Common myeloid progenitor, CD34-positive (primary cell): ENCODE data around the gene KDM2A.

Experiments
- CTCF ChIA-PET: fragments of 350-600 bp; sonication (Branson Sonifier 250); formaldehyde crosslinking; loops from one replicate; lab custom pipeline; 2021; ENCODE audit warnings: antibody characterized with exemption; lab: Charles Lee
- POLR2A ChIA-PET: fragments of 350-600 bp; sonication (Branson Sonifier 250); formaldehyde crosslinking; loops from one replicate; lab custom pipeline; 2021; ENCODE audit warnings: antibody characterized with exemption; lab: Charles Lee
- DNase-seq, 3 donors: peaks; one replicate each; pipeline versions ENCODE4 v3.0.0 to v3.0.0-alpha.2; 2013
- H3K27ac ChIP-seq, 2 experiments: 1 replicate in 1 of 2; 2 replicates in 1 of 2; pipeline ENCODE4 v1.7.0; 2013; ENCODE audit warnings: inconsistent platforms in 2 of 2, low read length in 2 of 2, mild to moderate bottlenecking in 2 of 2, low read depth in 1 of 2, moderate library complexity in 1 of 2; ENCODE audit not compliant: severe bottlenecking in 2 of 2, insufficient read depth in 1 of 2, poor library complexity in 1 of 2
- H3K27me3 ChIP-seq, 5 experiments: replicated peaks in 2 of 5; 1 replicate in 3 of 5; 2 replicates in 2 of 5; pipeline versions ENCODE4 v1.6.1 to v1.7.0; 2013; ENCODE audit warnings: low read length in 4 of 5, mild to moderate bottlenecking in 2 of 5, moderate library complexity in 2 of 5, inconsistent platforms in 1 of 5; ENCODE audit not compliant: insufficient read depth in 5 of 5, control insufficient read depth in 4 of 5
- H3K36me3 ChIP-seq, 4 experiments: 1 replicate in 2 of 4; 2 replicates in 2 of 4; pipeline versions ENCODE4 v1.6.1 to v1.7.0; 2013; ENCODE audit warnings: low read length in 3 of 4, control low read depth in 1 of 4, mild to moderate bottlenecking in 1 of 4; ENCODE audit not compliant: control insufficient read depth in 4 of 4, insufficient read depth in 4 of 4
- H3K4me1 ChIP-seq, 4 experiments: 1 replicate in 3 of 4; 2 replicates in 1 of 4; pipeline versions ENCODE4 v1.6.1 to v1.7.1; 2013; ENCODE audit warnings: low read length in 3 of 4, mild to moderate bottlenecking in 3 of 4, control low read depth in 1 of 4, inconsistent platforms in 1 of 4, moderate library complexity in 1 of 4; ENCODE audit not compliant: control insufficient read depth in 4 of 4, insufficient read depth in 4 of 4; ENCODE audit errors: control extremely low read depth in 1 of 4
- H3K4me3 ChIP-seq, 7 experiments: 1 replicate in 4 of 7; 2 replicates in 3 of 7; pipeline versions ENCODE4 v1.5.1 to v1.7.0; 2013; ENCODE audit warnings: mild to moderate bottlenecking in 7 of 7, low read length in 6 of 7, moderate library complexity in 6 of 7, inconsistent platforms in 2 of 7, low read depth in 2 of 7, control low read depth in 1 of 7; ENCODE audit not compliant: insufficient read depth in 4 of 7, control insufficient read depth in 1 of 7; ENCODE audit errors: extremely low read depth in 1 of 7
- H3K9me3 ChIP-seq, 5 experiments: 1 replicate in 4 of 5; 2 replicates in 1 of 5; pipeline versions ENCODE4 v1.6.1 to v1.7.1; 2013; ENCODE audit warnings: low read length in 4 of 5, mild to moderate bottlenecking in 2 of 5, inconsistent platforms in 1 of 5, low read depth in 1 of 5, moderate library complexity in 1 of 5; ENCODE audit not compliant: control insufficient read depth in 4 of 5, insufficient read depth in 2 of 5; ENCODE audit errors: control extremely low read depth in 1 of 5
- WGBS: methylation state at CpG from one replicate; pipeline ENCODE4 v1.1.5; 2013; ENCODE audit not compliant: insufficient coverage; 5-methylcytosine and 5-hydroxymethylcytosine counted together

KDM2A gene

DNA sequence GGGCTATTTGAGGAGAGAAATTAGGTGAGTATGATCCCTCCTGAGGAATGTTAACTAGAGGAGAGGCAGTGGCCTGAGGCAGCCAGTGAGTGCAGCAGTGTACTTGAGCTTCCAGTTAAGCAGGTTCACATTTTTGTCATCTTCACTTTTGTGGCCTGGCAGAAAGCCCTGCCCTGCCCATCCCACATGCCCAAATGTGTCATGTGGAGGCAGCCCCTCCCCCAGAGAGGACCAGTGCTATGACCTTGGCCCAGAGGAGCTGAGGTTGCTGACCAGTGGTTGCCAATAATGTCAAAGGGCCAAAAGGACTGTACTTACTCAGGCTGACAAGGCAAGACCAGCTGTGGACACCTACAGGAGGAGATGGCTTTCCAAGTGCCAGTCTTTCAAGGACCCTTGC lies 129.6 kb downstream of the KDM2A start:
- POLR2A ChIA-PET, result interaction anchor here (0.6 kb wide), 2 partner anchors 25 to 83 kb away, joined by 3 to 5 read pairs; no protein-coding TSS in a partner anchor
- DNase-seq, result no peak

DNA sequence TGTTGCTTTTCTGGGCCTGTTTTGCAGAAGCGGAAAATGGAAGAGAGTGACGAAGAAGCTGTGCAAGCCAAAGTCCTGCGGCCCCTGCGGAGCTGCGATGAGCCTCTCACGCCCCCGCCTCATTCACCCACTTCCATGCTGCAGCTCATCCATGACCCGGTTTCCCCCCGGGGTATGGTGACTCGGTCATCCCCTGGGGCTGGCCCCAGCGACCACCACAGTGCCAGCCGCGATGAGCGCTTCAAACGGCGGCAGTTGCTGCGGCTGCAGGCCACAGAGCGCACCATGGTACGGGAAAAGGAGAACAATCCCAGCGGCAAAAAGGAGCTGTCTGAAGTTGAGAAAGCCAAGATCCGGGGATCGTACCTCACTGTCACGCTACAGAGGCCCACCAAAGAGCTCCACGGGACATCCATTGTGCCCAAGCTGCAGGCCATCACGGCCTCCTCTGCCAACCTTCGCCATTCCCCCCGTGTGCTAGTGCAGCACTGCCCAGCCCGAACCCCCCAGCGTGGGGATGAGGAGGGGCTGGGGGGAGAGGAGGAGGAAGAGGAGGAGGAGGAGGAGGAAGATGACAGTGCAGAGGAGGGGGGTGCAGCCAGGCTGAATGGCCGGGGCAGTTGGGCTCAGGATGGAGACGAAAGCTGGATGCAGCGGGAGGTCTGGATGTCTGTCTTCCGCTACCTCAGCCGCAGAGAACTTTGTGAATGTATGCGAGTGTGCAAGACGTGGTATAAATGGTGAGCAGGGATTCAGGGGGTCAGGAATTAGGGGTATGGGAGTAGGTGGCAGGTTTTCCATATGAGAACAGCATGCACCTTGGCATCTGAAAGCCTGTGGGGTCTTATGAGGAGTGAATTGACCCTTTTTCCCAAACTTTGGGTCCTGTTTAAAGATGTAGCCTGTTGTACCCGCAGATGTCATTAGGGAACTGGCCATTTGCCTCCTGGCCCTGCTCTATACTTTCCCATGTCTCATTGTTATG lies 131.3 kb downstream of the KDM2A start:
- 97% methylated on average over 28 of the region's 37 CpGs for WGBS
- Histone ChIP-seq H3K4me3 (no peak overlapping the region), H3K27me3 (no peaks in the 10 kb centered on the region), H3K9me3 (no peaks in the 10 kb centered on the region), H3K4me1 (peaks cover 0 to 8% (median 3%) of the 10 kb centered on the region in 4 experiments), H3K36me3 (peaks cover 36 to 99% (median 82%) of the 10 kb centered on the region in 4 experiments), H3K27ac (no peak overlapping the region)
- POLR2A ChIA-PET, result interaction anchor here (3.8 kb wide), 1 partner anchor 10 kb away, joined by 17 read pairs; no protein-coding TSS in a partner anchor
- no peak for DNase-seq
- CTCF ChIA-PET, result interaction anchor here (1.0 to 5.4 kb wide), 6 partner anchors 13 to 130 kb away, joined by 3 to 59 read pairs (median 5); no protein-coding TSS in a partner anchor

More for the DNA sequence above, 129.6 kb downstream of the KDM2A start:
- CTCF ChIA-PET, result interaction anchor here (0.9 kb wide), 1 partner anchor 134 kb away, joined by 3 read pairs; no protein-coding TSS in a partner anchor
- peaks cover 34 to 96% (median 81%) of the 10 kb centered on the region in 4 experiments for H3K36me3 ChIP-seq
- H3K27me3 ChIP-seq, result no peaks in the 10 kb centered on the region
- no peaks in the 10 kb centered on the region for H3K9me3 ChIP-seq
- peaks cover 0 to 8% (median 3%) of the 10 kb centered on the region in 4 experiments for H3K4me1 ChIP-seq
- no peak overlapping the region for H3K4me3 ChIP-seq
- H3K27ac ChIP-seq, result no peak overlapping the region

DNA sequence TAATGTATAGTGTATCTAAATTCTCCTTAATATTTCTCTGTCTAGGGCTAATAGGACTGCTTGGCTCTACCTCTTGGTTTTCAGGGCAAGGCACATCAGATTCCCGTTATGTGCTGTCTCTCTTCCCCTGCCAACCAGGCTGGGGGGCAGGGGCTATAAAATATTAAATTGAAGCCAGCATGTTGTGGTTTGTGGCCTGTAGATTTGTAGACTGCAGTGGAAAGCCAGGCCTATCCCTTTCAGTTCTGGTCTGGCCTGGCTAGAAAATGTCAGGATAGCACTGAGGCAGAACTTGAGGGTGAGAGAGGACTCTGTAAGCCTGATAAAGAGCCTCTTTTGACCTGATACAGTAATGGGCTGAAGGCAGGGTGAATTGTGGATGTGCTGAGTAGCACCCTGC lies 132.8 kb downstream of the KDM2A start:
- CTCF ChIA-PET, result interaction anchor here (1.4 to 5.4 kb wide), 10 partner anchors 7 to 101 kb away, joined by 3 to 59 read pairs (median 6); partner anchors contain the start of gene POLD4
- Histone ChIP-seq H3K27me3 (no peaks in the 10 kb centered on the region), H3K9me3 (no peaks in the 10 kb centered on the region), H3K27ac (peak overlapping the region in 1 of 2 experiments; percentile 51), H3K36me3 (peaks cover 30 to 98% (median 79%) of the 10 kb centered on the region in 4 experiments), H3K4me1 (peaks cover 0 to 8% (median 3%) of the 10 kb centered on the region in 4 experiments), H3K4me3 (no peak overlapping the region)
- no peak for DNase-seq
- POLR2A ChIA-PET, result interaction anchor here (1.1 to 3.8 kb wide), 2 partner anchors 11 kb away, joined by 4 to 17 read pairs; no protein-coding TSS in a partner anchor
- WGBS, result no CpG with 5 or more reads among the region's 1 CpG

DNA sequence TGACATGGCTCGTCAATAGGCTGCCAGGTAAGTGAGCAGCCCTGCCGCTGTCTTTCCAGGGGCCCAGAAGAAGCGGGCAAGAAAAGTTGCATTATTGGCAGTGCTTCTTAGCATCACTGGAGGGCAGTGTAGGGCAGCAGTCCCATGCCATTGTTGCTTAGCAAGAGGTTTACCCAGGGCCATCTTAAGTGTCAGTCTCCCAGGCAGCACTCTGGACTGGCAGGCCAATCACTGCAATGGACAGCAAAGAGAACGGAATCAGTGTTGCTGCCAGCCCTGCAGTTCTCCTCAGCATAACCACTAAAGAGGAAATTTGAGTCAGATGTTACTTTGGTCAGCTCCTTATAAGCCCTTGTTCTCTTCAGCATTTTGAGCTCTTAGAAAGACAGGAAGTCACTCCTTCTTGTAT lies 133.8 kb downstream of the KDM2A start:
- 71% methylated on average over 4 of the region's 4 CpGs for WGBS
- ChIA-PET POLR2A (interaction anchor here (0.6 to 3.8 kb wide), 4 partner anchors 9 to 29 kb away, joined by 3 to 17 read pairs (median 3); no protein-coding TSS in a partner anchor), CTCF (interaction anchor here (0.8 to 5.4 kb wide), 16 partner anchors 8 to 134 kb away, joined by 3 to 59 read pairs (median 4); partner anchors contain the start of genes ANKRD13D and POLD4)
- Histone ChIP-seq H3K4me1 (peaks cover 0 to 8% (median 3%) of the 10 kb centered on the region in 4 experiments), H3K27ac (no peak overlapping the region), H3K27me3 (no peaks in the 10 kb centered on the region), H3K9me3 (no peaks in the 10 kb centered on the region), H3K36me3 (peaks cover 26 to 94% (median 76%) of the 10 kb centered on the region in 4 experiments), H3K4me3 (no peak overlapping the region)
- DNase-seq, result peak; percentile 71 to 88 (median 87)

DNA sequence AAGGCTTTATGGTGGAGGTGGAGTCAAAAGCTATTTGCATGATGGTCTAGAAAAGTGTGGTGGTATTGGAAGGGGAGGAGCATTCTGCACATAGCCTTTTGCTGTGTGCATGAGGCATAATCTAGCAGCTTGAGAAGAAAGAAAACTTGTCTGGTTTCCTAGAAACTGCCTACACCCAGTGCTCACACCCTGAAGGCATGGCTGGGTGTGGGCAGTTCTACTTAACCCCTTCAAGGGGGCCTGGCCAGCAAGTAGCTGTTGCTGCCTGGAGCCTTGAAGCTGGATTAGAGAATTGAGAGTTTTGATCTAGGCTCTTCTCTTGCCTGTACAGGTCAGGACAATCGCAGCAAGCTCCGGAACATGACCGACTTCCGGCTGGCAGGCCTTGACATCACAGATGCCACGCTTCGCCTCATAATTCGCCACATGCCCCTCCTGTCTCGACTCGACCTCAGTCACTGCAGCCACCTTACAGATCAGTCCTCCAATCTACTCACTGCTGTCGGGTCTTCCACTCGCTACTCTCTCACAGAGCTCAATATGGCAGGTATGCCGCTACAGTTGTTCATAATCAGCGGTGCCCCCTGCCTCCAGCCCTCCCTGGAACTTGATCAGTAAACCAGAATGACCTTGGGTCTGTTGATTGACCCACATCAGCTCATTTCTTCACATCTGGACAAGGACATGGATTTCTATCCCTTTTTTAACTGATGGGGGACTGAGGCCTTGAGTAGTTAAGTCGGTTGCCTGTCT lies 135.0 kb downstream of the KDM2A start:
- H3K27me3 ChIP-seq, result no peaks in the 10 kb centered on the region
- H3K4me1 ChIP-seq, result peaks cover 0 to 8% (median 3%) of the 10 kb centered on the region in 4 experiments
- H3K9me3 ChIP-seq, result no peaks in the 10 kb centered on the region
- DNase-seq, result no peak
- no peak overlapping the region for H3K27ac ChIP-seq
- ChIA-PET POLR2A (interaction anchor here (0.7 to 3.8 kb wide), 3 partner anchors 14 to 63 kb away, joined by 3 to 17 read pairs (median 6); no protein-coding TSS in a partner anchor), CTCF (interaction anchor here (1.1 to 5.4 kb wide), 11 partner anchors 9 to 172 kb away, joined by 3 to 59 read pairs (median 7); no protein-coding TSS in a partner anchor)
- WGBS, result 96% methylated on average over 14 of the region's 14 CpGs
- H3K4me3 ChIP-seq, result no peak overlapping the region
- peaks cover 18 to 87% (median 65%) of the 10 kb centered on the region in 4 experiments for H3K36me3 ChIP-seq

DNA sequence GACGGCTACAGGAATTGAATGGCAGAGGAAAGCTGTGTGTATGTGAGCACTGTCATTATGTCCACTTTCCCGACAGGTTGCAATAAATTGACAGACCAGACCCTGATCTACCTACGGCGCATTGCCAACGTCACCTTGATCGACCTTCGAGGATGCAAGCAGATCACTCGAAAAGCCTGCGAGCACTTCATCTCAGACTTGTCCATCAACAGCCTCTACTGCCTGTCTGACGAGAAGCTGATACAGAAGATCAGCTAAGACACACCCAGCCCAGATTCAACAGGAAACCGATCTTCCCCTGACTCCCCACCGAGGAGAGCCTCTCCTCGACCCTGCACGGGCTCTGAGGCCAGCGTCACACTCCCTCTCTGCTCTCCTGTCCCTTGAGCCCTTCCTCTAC lies 135.7 kb downstream of the KDM2A start:
- 93% methylated on average over 12 of the region's 15 CpGs for WGBS
- POLR2A ChIA-PET, result interaction anchor here (1.4 kb wide), 1 partner anchor 63 kb away, joined by 6 read pairs; no protein-coding TSS in a partner anchor

More for the DNA sequence above, 135.7 kb downstream of the KDM2A start:
- Histone ChIP-seq H3K27me3 (no peaks in the 10 kb centered on the region), H3K4me1 (peaks cover 0 to 8% (median 3%) of the 10 kb centered on the region in 4 experiments), H3K27ac (no peak overlapping the region), H3K36me3 (peaks cover 18 to 79% (median 58%) of the 10 kb centered on the region in 4 experiments), H3K4me3 (no peak overlapping the region), H3K9me3 (no peaks in the 10 kb centered on the region)
- DNase-seq, result no peak
- CTCF ChIA-PET, result interaction anchor here (1.9 to 5.4 kb wide), 6 partner anchors 8 to 173 kb away, joined by 4 to 59 read pairs (median 14); no protein-coding TSS in a partner anchor
